ENCODE data around the gene RGSL1.

Gene RGSL1

DNA sequence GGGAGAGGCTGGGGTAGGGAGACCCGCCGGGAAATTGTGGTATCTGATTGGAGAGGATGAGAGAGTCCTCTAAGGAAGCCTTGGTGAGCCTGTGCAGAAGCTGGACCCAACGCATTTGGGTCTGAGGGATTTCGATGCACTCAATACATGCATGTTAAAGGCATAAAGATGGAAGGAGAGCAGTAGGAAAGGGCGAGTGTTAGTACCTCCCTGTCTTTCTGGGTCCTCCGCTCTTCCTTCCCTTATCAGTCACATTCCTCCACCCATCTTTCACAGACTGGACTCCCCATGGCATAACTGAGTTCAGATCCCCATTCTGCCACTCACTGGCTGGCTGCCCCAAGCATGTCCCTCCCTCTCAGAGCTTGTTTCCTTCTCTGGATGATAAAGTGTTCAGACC is 147.0 kb downstream of the RGSL1 start:
- no peak for ATAC-seq
- TF ChIP-seq PPARA (CRISPR knock-in tag; IDR thresholded peaks at IDR 0.05; ENCODE audit: borderline replicate concordance) (no peak), ZNF8 (CRISPR knock-in tag; IDR thresholded peaks at IDR 0.05) (no peak), ISL1 (CRISPR knock-in tag; IDR thresholded peaks at IDR 0.05) (no peak), PATZ1 (CRISPR knock-in tag; IDR thresholded peaks at IDR 0.05; ENCODE audit: borderline replicate concordance) (no peak), OSR1 (CRISPR knock-in tag; IDR thresholded peaks at IDR 0.05) (no peak), TSHZ2 (CRISPR knock-in tag; IDR thresholded peaks at IDR 0.05) (no peak)

DNA sequence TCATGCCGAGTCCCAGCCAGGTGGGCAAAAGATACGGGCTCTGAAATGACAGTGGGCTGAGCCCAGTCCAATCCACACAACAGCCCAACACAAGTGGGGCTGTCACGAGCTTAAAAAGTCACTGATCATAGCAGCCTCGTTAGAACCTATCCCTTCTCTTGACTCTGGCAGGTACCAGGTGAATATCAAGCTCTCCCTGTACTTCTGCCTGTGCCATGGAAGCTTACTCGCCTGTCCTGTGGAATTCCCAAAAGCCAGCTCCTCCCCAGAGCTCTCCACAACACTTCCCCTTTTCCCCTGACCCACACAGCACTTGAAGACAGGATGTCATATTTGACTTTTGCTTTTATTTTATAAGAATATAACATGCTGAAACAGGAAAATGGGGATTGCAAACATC is 148.3 kb downstream of the RGSL1 start:
- no peak for ATAC-seq
- TF ChIP-seq CSRNP3 (CRISPR knock-in tag; IDR thresholded peaks at IDR 0.05) (no peak), RARB (CRISPR knock-in tag; IDR thresholded peaks at IDR 0.05) (no peak)

GRCh38 chr1:182599339-182599738 is 149.4 kb downstream of the RGSL1 start:
- ATAC-seq: 0 out of 3 replicates have a peak, but pooled peaks have one; percentile 6
- TF ChIP-seq TSHZ2 (CRISPR knock-in tag; IDR thresholded peaks at IDR 0.05) (no peak), ZC3H10 (CRISPR knock-in tag; IDR thresholded peaks at IDR 0.05) (no peak), TCF4 (CRISPR knock-in tag; IDR thresholded peaks at IDR 0.05; ENCODE audit: borderline replicate concordance) (no peak), ESRRG (CRISPR knock-in tag; IDR thresholded peaks at IDR 0.05) (no peak), PPARA (CRISPR knock-in tag; IDR thresholded peaks at IDR 0.05; ENCODE audit: borderline replicate concordance) (no peak), BACH2 (CRISPR knock-in tag; IDR thresholded peaks at IDR 0.05; ENCODE audit: borderline replicate concordance) (no peak), PATZ1 (CRISPR knock-in tag; IDR thresholded peaks at IDR 0.05; ENCODE audit: borderline replicate concordance) (no peak), ZNF565 (CRISPR knock-in tag; conservative IDR thresholded peaks at IDR 0.05; ENCODE audit: low read depth) (no peak), OSR1 (CRISPR knock-in tag; IDR thresholded peaks at IDR 0.05) (no peak), CSDC2 (CRISPR knock-in tag; IDR thresholded peaks at IDR 0.05) (no peak), SNAI2 (CRISPR knock-in tag; IDR thresholded peaks at IDR 0.05) (no peak), ISL1 (CRISPR knock-in tag; IDR thresholded peaks at IDR 0.05) (no peak), RARB (CRISPR knock-in tag; IDR thresholded peaks at IDR 0.05) (no peak), CREB5 (CRISPR knock-in tag; IDR thresholded peaks at IDR 0.05; ENCODE audit: low read depth) (no peak), CSRNP3 (CRISPR knock-in tag; IDR thresholded peaks at IDR 0.05) (no peak), ZFP3 (CRISPR knock-in tag; IDR thresholded peaks at IDR 0.05) (no peak)

Measured in SK-N-SH treated with all-trans-retinoic acid at 6 μM for 48 hours (cell line).